ENCODE measurements around the gene SEH1L.
A peak's percentile ranks its signal among the peaks of the same experiment; 100 is the strongest.
"Not testable (repeated sequence)": the region's sequence is repeated elsewhere in the genome, so short reads cannot be mapped to it uniquely, and the experiment has no call there.

The SEH1L gene, protein sequence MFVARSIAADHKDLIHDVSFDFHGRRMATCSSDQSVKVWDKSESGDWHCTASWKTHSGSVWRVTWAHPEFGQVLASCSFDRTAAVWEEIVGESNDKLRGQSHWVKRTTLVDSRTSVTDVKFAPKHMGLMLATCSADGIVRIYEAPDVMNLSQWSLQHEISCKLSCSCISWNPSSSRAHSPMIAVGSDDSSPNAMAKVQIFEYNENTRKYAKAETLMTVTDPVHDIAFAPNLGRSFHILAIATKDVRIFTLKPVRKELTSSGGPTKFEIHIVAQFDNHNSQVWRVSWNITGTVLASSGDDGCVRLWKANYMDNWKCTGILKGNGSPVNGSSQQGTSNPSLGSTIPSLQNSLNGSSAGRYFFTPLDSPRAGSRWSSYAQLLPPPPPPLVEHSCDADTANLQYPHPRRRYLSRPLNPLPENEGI

DNA sequence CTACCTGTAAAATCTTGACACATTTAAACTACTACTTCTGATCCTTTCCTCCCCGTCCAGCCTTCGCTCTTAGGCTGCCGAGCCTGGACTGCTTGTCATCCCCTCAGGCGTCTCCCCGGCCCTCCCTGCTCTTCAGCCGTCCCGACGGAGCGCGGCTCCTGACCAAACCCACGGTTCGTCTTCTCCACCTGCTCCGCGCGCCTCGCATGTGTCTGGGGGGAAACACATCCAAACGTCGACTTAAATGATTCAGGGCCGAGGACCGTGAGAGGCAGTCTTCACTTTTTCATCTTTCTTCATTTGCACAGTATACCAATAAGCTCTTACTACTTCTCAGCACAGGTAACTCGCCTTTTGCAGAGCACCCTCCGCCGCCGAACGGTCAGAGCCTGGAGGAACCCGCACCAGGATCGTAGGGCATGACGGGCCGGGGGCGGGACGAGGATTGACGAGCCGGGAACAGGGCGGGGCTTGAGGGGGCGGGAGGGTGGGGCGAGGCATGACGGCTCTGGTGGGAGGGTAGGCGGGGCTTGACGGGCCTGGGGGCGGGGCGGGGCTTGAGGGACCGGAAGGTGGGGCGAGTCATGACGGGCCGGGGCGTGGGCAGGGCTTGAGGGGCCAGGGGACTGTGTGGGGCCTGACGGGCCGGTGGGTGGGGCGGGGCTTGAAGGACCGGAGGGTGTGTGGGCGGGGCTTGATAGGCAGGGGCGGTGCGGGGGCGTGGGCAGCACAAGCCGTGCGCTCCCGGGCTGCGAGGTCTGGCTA, at the start of gene SEH1L:
Gene SEH1L (plus strand): TSS at position 727 of the 765 bp plus-strand sequence. CDS start 111 bp downstream, outside the sequence.
- peak; percentile 94 for DNase-seq (ENCODE audit: low read depth)

DNA sequence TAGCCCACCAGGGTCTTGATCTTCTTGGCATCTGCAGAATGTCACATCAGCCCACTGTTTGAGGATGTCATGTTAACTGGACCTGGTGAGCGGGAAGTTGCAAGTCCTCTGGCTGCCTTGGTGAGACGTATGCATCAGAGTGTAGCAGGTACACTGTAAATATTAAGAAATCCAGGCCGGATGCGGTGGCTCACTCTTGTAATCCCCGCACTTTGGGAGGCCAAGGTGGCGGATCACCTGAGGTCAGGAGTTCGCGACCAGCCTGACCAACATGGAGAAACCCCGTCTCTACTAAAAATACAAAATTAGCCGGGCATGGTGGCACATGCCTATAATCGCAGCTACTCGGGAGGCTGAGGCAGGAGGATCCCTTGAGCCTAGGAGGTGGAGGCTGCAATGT, 46.6 kb upstream of the SEH1L start:
- not testable (repeated sequence) for DNase-seq (ENCODE audit: low read depth)

DNA sequence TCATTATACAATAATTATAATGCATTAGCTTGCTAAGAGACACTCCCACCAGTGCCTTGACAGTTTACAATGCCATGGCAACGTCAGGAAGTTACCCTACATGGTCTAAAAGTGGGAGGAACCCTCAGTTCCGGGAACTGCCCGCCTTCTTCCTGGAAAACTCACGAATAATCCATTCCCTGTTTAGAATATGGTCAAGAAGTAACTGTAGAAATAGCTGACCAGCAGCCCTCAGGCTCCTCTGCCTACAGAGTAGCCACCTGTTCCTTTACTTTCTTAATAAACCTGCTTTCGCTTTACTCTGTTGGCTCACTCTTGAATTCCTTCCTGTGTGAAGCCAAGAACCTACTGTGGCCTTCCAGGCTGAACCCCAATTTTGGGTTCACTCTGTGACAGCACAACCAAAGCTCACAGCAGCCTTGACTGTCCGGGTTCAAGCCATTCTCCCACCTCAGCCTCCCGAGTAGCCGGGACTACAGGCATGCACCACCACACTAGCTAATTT, 43.7 kb upstream of the SEH1L start:
- no peak for DNase-seq (ENCODE audit: low read depth)

DNA sequence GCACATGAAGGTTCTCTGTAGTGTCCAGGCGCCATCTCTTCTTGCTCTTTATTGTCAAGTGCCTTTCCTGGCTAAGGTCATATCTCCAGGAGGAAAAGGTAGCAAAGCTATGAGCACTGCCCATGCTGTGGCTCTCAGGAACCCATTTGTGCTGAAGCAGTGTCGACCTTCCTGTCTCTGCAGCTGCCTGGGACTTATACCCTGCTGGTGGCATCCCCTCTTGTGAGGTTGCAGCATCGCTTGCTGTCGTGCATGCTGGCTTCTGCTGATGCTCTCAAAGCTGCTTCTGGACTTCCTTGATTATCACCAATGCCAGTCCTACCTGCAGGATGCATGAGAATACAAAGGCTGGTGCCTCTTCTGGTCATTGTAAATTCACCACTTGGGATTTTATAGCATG, 41.7 kb upstream of the SEH1L start:
- DNase-seq (ENCODE audit: low read depth): no peak

DNA sequence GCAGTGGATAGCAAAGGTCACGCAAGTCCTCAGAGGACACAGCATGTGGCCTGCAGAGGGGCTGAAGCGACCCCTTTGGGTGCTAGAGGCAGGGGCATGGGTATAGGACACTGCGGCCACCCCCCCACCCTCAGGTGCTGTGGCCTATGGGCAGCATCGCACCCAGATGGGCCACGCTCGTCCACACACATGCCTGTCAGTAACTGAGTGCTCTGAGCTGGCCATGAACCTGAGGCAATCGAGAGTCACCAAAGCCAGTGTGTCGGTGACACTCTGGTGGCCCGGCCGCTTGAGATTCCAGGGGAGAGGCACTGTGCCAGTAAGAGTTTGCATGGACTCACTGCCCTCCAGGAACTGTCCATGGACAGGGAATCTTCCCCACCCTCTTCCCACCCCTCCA, 41.0 kb upstream of the SEH1L start:
- no peak for DNase-seq (ENCODE audit: low read depth)

DNA sequence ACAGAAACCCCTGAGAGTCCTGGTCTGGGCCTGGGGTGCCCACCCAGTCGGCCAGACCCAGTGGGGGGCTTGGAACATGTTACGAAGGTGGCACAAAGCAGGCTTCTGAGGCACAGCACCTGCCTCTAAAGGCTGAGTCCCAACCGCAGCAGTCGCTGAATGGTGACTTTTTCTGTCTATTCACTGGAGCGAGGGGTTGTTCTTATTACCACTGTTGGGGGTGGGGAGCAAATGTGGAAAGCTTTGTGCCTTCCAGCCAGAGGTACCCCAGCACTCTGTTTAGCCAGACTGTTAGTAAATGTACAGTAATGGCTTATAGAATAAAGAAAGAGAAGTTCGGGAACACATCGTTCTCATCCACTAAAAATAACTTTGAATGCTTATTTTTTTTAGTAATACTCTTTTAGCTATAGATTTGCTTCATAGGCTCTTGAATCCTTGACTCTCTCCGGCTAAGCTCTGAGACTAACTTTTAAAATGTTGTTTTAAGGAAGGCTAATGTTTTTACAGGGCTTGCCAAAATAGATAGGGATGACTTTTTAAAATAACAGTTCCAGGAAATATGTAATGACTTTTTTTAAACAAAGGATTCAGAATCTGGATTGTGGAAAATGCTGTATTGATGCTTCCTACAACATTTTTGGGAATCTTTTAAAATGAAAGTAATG, 40.4 kb upstream of the SEH1L start:
- DNase-seq (ENCODE audit: low read depth): no peak

DNA sequence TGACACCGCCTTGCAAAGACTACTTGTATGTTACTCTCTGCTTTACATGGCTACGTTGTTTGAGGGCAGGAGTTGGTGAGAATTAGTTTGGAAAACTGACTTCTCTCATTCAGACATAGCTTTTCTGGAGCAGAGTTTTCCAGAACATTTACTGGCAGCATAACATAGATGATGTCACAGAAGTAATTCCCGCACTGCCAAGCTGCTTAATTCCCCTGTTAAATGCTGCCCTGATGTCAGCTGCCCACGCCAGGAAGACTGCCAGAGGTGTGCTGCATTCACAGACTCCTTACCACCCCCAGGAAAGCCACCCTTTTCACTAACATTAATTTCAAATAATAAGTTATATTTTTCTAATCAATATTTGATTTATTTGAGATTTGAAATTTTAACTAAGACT, 39.1 kb upstream of the SEH1L start:
- no peak for DNase-seq (ENCODE audit: low read depth)

DNA sequence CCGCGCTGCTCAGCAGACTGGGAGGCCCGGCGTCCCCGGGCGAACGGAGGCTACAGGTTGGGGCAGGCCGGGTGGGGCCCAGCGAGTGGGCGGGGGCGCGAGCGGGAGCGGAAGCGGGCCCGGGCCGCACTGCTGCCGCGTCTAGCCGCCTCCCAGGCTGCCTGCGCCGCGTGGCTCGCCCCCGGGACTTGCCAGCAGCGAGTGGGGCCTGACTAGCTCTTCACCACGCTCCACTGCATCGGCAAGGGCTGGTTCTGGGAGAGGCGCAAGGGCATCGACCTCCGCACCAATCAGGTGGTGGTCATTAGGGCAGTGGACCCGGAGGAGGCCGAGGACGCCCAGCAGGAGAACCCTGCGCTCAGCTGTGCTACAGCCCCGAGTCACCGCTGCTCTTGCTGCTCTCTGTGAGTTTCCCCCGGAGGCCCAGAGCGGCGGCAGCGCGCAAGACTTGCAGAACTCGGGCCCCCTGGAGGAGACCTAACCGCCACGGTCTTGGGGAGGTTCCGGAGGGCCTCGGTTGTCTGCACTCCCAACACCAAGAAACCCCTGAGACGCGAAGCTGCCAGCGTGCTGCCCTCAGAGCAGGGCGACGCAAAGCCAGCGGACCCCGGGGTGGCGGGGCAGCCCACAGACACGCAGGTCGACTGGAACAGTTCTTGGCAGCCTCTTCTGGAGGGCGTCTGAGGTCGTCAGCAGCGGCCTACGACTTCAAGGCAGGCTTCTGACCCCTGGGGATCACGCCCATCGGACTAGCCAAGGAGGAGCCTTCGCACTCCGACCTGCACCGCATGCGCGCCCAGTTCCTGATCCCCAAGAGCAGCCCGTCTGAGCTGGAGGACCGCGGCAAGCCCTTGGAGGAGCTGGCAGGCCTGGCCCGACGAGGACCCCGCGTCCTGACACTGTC, 36.5 kb upstream of the SEH1L start:
- no peak for DNase-seq (ENCODE audit: low read depth)

DNA sequence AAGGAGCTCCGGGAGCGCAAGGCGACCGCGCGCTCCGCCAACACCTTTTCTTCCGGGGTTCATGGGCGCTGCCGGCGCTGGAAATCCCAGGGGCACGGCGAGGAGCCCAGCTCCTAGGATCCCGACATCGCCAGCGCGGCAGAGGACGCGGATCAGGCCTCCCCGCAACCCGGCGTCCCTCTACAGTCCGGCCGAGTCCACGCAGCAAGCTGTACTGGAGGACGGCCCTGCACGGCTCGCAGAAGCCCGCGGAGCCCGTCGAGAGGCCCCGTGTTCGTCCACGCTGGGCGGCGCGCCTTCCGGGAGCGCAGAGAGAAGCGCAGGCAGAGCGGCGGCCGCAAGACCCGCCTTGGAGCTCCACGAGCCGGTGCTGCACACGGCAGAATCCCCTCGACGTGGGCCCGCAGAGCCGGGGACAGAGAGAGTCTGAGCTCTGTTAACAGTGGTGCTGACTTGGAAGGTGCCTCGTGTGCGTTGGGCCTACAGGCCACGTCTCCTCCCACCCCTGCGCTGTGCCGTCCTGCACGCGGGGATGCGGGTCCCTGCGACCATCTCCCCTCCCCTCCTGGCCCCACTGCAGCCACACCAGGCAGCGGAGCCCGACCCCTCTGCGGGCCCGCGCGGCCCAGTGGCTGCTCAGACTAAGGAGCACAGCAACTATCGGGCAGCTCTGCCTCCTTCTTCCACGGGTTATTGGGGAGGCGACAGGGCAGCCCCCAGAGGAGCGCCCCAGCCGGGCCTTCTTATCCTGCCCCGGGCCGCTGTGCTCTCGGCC, 35.7 kb upstream of the SEH1L start:
- DNase-seq (ENCODE audit: low read depth): no peak

DNA sequence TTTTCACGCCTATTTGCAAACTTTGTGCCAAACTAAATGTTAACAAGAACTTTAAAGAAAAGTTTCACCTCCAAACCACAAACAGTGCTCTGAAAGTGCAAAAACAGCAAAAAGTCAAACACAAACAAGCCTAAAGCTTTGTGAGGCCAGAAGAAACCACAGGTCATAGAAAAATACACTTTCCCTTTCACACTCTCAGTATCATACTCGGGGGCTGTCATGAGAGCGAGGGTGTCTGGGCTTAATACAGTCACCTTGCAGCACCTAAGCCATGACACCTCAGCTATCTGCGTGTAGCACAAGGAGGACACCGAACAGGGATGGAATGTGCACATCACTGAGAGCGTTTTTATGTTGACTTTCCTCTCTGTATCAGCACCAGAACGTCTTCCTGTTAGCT, 26.6 kb upstream of the SEH1L start:
- no peak for DNase-seq (ENCODE audit: low read depth)

DNA sequence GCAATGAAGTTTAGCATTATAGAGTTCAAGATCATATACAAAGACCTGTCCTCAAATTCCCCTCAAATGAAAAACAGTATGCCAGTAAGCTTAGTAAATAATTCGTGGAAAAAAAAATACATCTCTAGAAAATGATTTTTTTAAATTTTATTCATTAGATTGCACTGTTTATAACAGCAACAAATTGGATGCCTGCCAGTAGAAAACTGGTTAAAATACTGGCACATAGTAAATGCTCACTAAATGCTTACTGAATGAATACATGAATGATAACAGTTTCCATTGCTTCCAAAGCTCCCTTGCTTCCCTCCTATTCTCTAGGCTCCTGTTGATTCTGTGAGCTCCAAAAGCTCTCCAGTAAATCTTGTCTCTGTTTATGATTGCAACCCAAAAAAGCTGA, 25.5 kb upstream of the SEH1L start:
- DNase-seq (ENCODE audit: low read depth): no peak

DNA sequence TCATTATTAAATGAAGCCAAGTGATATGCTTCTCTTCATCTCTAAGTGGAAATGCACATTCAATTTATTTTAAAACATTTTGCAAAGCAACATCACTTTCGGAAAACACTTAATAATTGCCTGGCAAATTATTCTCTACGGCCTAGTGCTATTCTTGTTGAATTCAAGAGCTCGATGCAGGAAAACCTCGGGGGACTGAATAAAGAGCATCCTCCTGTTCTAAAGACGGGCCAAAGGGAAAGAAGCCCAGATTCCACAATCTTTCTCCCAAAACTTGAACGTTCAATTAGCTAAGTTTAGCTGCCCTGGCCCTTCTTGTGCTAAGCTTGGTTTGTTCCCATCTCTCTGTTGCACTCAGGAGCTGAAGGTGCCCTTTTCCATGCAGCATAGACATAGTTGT, 23.2 kb upstream of the SEH1L start:
- no peak for DNase-seq (ENCODE audit: low read depth)

DNA sequence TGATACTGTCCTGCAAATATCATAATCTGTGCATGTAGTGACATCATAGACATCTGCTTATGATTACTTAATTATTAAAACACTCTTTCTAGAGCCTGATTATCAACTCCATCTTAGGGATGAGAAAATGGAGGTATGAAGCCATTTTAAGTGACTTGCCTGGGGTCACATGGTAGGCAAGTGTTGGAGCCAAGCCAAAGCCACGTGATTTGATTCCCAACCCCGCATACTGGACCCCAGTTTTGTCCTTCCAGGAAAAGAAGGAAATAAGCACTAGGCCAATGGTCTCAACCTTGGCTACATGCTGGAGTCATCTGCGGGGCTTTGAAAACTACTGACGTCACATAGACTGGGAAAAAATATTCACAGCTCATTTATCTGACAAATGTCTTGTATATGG, 19.6 kb upstream of the SEH1L start:
- no peak for DNase-seq (ENCODE audit: low read depth)

DNA sequence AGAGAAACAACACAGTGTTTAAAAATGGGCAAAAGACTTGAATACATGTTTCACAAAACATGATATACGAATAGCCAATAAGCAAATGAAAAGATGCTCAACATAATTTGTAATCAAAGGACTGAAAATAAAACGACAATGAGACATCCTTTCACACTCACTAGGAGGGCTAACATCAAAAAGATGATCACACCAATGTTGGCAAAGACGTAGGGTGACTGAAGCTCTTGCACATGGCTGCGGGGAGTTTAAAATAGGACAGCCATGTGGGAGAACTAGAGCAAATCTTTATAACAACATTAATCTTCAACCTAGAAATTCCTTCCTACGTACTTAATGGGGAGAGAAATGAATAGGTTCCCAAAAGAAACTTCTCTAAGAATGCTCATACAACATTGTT, 19.2 kb upstream of the SEH1L start:
- no peak for DNase-seq (ENCODE audit: low read depth)

DNA sequence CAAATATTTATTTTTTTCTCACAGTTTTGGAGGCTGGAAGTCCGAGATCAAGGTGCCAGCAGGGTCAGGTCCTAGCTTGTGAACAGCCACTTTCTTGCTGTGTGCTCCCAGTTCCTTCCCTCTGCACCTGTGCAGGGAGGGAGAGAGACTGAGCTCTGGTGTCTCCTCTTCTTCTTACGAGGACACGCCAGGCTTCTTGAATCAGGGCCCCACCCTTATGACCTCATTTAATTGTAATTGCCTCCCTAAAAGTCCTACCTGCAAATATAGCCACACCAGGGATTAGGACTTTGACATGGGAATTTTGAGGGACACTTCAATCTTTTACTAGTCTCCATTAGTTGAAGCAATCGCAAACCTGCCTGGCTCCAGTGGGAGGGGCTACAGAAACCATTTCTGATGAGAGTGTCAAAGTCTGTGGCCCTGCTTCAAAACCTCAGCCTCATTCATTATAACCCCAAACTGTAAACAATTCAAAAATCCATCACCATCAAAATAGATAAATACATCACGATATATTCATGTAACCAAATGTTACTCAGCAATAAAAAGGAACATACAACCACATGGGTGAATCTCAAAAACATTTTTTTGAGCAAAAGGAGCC, 18.2 kb upstream of the SEH1L start:
- DNase-seq (ENCODE audit: low read depth): no peak

DNA sequence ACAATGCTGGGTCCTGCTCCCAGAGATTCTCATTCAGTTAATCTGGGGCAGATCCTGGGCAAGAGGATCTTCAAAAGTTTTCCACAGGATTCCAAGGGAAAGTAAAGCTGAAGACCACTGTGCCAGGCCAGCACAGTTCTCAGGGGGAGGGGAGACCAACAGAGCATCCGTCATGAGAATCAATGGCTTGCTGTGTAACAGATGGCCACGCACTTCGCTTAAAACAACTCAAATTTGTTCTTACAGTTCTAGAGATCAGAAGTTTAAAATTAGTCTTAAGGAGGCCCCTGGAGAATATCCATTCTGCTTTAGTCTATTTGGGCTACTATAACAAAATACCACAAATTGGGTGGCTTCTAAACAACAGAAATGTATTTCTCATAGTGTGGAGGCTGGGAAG, 17.4 kb upstream of the SEH1L start:
- no peak for DNase-seq (ENCODE audit: low read depth)

DNA sequence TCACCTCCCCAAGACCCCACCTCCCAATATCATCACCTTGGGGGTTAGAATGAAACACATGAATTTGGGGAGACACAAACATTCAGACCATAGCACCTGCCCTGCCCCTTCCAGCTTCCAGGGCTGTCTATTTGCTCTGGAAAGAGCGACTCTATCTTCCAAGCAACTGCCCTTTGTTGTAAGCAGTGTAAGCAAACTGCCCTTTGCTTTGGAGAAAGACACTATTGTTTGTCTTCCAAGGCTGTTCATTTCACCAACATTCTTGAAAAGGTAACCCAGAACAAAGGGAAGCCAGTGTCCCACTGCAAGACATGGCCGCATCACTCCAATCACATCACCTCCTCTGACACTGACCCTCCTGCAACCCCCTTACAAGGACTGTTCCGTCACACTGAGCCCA, 16.9 kb upstream of the SEH1L start:
- no peak for DNase-seq (ENCODE audit: low read depth)

DNA sequence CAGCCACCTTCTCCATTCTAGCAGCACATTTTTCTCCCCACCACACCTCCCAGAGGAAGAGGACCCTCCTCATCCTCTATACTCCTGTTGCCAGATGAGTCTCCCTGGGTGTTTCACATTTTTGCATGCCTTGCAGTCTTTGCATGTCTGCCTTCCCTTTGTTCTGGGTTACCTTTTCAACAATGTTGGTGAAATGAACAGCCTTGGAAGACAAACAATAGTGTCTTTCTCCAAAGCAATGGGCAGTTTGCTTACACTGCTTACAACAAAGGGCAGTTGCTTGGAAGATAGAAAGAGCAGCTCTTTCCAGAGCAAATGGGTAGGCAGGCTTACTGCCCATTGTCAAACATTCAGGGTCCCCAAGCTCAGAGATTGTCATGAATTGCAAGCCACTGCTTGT, 14.5 kb upstream of the SEH1L start:
- DNase-seq (ENCODE audit: low read depth): no peak

DNA sequence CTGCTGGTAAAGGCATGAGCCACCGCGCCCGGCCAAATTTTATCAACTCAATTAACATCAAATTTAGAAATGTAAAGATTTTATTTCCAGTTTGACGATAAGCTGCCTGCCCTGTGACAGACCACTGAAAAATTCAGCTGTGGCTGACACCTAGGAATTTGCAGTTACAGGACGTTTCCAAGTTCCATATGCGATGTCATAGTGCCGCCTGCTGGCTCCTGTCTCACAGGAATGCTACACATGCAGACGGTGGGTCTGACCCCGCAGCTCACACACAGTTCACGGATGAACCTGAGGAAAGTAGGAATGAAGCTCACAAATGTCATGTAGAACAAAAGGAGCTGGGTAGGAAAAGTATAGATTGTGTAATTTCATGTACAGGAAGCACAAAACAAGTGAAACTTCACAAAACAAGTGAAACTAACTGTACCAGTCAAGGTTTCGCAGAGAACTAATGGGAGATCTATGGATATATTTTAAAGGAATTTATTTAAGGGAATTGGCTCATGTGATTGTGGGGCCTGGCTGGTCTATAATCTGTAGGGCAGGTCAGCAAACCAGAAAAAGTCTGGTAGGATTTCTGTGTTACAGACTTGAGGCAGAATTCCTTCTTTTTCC, 13.2 kb upstream of the SEH1L start:
- peak; percentile 55 for DNase-seq (ENCODE audit: low read depth)

DNA sequence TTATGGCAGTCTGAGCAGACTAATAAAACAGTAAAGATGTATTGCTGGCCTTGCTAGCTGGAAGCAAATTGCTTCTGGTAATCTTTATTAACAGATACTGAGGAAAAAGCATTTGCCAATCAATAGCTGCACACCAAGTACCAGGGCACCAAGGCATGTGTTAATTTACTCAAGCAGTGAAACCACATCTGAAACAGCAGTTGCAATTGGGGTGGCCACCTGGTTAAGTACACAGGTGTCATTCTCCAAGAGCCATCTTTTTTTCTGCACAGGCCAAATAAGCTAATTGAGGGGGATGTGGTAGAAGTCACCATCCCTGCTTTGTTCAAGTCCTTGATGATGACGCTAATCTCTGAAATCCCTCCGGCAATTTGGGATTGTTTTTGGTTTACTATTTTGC, 8.6 kb upstream of the SEH1L start:
- DNase-seq (ENCODE audit: low read depth): no peak

All from GM04504 (cell line).